Panc1 (cell line): ENCODE results near the gene PNKD.

Experiments
- POLR2AphosphoS5 ChIP-seq: IDR thresholded peaks from 2 replicates; pipeline ENCODE4 v1.6.1; 2012; ENCODE audit warnings: mild to moderate bottlenecking, low read depth, low read length, moderate library complexity
- SIN3A ChIP-seq: IDR thresholded peaks from 2 replicates; pipeline ENCODE4 v1.6.1; 2012; ENCODE audit warnings: low read depth, mild to moderate bottlenecking, low read length, moderate library complexity, borderline replicate concordance; ENCODE audit not compliant: insufficient read depth
- TF ChIP-seq, protein P1 (sequence below): fragments of 450-650 bp; IDR thresholded peaks from 2 replicates; pipeline ENCODE4 v1.5.1; 2017; ENCODE audit warnings: mild to moderate bottlenecking
- TF ChIP-seq, protein P2 (sequence below), 2 experiments: IDR thresholded peaks; 2 replicates each; pipeline ENCODE4 v1.6.1; 2011 to 2012; ENCODE audit warnings: low read depth in 2 of 2, control low read depth in 1 of 2, low read length in 1 of 2, mild to moderate bottlenecking in 1 of 2, moderate library complexity in 1 of 2; ENCODE audit not compliant: insufficient read depth in 1 of 2

DNA sequence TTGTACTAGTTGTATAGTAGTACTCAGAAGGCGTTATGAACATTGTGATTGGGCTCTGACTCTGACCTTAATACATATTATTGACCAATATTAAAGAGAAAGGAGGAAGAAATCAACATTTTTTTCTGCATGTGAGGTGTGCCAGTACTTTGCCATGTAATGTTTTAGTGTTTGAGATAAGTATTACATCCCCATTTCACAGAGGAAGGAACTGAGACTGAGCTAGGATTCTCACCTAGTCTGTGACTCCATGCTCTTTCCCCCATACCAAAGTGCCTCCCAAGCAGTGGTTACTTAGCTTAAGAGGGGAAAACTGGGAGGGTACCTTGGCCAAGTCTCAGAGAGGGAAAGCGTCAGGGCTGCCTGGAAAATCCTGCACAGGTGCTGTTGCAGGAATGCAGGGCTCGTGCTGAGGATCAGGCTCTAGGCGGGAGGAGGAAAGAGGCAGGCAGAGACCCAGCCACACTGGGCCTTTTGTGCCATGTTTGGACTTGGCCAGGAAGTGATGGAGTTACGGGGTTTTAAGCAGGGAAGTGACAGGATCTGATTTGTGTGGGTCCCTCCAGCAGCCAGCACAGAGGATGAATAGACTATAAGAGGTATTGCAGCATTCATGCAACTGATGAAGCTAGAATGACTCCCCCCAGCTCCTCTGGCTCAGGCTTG, 1.7 kb downstream of the PNKD start:
- TF ChIP-seq, protein P1, sequence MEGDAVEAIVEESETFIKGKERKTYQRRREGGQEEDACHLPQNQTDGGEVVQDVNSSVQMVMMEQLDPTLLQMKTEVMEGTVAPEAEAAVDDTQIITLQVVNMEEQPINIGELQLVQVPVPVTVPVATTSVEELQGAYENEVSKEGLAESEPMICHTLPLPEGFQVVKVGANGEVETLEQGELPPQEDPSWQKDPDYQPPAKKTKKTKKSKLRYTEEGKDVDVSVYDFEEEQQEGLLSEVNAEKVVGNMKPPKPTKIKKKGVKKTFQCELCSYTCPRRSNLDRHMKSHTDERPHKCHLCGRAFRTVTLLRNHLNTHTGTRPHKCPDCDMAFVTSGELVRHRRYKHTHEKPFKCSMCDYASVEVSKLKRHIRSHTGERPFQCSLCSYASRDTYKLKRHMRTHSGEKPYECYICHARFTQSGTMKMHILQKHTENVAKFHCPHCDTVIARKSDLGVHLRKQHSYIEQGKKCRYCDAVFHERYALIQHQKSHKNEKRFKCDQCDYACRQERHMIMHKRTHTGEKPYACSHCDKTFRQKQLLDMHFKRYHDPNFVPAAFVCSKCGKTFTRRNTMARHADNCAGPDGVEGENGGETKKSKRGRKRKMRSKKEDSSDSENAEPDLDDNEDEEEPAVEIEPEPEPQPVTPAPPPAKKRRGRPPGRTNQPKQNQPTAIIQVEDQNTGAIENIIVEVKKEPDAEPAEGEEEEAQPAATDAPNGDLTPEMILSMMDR, result no peak
- TF ChIP-seq POLR2AphosphoS5 (no peak), SIN3A (no peak)
- TF ChIP-seq, protein P2, sequence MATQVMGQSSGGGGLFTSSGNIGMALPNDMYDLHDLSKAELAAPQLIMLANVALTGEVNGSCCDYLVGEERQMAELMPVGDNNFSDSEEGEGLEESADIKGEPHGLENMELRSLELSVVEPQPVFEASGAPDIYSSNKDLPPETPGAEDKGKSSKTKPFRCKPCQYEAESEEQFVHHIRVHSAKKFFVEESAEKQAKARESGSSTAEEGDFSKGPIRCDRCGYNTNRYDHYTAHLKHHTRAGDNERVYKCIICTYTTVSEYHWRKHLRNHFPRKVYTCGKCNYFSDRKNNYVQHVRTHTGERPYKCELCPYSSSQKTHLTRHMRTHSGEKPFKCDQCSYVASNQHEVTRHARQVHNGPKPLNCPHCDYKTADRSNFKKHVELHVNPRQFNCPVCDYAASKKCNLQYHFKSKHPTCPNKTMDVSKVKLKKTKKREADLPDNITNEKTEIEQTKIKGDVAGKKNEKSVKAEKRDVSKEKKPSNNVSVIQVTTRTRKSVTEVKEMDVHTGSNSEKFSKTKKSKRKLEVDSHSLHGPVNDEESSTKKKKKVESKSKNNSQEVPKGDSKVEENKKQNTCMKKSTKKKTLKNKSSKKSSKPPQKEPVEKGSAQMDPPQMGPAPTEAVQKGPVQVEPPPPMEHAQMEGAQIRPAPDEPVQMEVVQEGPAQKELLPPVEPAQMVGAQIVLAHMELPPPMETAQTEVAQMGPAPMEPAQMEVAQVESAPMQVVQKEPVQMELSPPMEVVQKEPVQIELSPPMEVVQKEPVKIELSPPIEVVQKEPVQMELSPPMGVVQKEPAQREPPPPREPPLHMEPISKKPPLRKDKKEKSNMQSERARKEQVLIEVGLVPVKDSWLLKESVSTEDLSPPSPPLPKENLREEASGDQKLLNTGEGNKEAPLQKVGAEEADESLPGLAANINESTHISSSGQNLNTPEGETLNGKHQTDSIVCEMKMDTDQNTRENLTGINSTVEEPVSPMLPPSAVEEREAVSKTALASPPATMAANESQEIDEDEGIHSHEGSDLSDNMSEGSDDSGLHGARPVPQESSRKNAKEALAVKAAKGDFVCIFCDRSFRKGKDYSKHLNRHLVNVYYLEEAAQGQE (IDR thresholded peaks at IDR 0.05; ENCODE audit: insufficient read depth in 1 of 2, low read depth in 2 of 2, low read length in 1 of 2), result no peak
